Left forelimb (tissue), 1 donor: ENCODE data around the gene DLX6.

ENCODE experiments used
- DNase-seq: peaks from one replicate; pipeline ENCODE4 v3.0.0-alpha.2; 2018; ENCODE audit warnings: low spot score

DLX6 gene

DNA sequence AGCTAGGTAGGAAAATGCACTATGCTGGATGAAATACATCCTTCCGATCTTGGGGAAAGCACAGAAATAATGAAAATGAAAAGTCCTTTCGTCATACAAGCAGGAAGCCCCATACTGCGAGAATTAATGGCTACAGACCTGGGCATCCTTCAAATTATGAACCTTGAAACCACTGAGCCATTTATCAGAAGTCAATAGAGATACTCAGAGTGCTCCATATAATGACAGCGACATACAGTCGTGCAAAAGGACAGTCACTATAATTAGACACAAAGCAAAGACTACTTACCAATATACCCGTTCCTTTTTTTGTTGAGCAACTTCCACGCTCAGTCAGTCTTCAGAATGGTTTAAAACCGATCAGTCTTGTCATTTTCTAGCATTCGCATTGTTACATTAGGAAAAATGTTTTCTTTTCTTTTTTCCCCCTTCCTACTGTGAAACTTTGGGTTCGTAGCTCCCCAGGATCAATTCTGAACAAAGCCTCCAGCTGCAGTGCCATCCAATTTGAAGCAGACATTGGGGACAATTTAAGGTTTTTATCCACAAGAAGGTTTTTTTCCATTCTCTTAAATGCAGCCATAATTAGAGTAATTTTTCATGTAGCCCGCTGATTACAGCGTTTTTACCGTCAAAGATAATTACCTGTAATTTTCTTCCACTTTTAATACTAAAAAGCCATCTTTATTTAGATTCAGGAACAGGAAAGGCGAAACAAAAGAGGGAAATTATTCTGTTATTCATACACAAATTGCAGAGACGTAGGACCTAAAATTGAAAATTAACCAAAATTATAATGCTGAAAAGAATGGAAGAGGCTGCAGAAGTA lies 6.4 kb downstream of the DLX6 start:
- DNase-seq, result no peak

DNA sequence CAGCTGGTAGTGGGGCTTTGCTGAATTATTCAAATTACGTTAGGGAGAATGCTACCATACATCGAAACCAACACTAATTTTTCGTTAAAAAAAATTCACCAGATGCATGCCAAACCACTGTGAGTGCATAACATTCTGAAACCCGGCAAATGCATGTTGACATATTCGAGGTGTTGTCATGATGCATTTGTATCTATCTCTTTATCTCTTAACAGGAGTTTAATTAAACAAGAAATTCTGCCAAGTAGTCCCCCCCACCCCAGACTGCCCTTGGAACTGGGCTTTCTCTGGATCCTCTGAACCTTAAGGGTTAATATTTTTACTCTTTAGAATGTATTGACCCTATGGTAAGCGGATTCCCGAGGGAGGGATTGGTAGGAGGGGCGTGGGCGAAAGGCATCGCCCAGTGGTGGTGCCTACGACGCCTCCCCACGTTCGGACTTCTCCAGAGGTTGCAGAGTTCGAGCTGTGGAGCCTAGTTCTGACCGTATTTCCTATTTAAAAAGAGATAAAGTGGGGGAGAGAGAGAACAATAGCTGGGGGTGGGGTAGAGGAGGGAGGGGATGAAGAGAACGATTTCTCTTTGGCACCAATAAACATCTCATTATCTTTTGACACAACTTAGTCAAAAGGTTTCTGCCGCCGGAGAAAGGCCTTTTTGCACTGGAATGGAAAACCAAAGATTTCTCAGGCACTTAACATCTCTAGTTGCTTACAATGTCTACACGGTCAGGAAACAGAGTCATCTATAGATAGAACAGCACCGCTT lies 7.2 kb downstream of the DLX6 start:
- DNase-seq, result no peak

DNA sequence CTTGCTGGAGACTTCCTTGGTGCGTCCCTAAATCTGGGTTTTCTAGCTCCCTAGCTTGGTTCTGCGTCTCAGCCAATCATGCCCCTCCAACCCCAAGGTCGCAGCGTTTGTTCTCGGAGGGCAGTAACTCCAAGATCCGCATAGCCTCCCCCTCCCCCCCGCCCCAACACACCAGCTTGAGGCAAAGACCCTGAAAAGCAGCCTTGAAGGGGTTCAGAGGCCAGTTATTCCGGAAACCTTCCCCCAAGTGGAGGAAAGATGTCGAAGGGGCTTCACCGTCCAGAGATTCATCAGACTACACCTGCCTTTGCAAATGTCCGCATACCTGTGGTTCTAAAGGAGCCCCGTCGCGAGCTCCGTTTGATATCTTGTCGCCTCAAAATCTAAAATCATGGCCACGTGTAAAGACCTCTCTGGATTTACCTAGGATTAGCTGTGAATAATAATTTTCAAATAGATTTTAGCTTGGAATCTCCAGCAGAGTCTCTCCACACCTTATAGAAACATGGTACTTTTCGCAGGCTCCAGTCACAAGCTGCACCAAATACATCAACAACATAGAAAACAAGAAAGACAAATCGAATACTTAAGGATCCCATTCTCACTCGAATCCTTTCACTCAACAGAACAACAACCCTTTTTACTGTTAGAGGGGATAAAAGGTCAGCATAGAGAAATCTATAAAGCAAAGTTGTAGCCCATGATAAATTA lies 7.9 kb downstream of the DLX6 start:
- DNase-seq, result no peak

DNA sequence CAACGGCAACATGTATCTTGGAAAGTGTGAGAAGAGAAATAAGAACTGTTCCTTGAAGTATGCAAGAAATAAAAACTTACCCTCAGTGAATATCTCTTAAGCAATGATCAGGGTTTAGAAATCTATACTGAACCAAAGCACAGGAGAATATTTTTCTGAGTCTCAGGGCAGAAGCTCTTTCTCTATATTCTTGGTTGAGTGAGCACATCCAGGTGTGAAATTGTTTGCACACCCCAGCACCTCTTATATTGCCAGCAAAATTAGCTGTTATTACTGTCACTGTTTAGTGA lies 8.4 kb downstream of the DLX6 start:
- no peak for DNase-seq

DNA sequence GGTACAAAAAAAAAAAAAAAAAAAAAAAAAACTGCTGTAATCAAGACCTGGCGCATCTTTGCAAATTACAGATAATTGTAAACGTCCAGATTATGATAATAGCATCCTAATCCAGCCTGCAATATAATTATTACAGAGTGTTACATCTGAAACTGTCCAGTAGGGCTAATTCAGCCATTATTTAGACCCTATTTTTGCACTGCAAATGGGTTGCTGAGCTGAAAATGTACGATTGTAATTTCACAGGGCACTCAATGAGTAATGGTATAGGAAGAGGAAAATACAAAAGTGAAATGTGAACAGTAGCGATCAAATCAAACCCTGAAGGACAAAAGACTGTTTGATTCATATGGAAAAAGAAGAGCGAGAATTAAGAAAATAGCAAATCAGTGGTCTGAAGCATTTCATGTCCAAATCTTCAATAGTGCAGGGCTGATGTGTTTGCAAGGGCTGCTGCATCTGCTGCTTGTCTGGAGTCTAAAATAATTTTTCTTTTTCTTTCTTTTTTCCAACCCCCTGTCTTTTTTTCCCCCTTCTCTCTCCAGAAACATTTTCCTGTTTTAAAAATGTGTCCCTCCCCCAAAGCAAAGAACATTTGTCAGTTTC lies 8.9 kb downstream of the DLX6 start:
- DNase-seq, result no peak

DNA sequence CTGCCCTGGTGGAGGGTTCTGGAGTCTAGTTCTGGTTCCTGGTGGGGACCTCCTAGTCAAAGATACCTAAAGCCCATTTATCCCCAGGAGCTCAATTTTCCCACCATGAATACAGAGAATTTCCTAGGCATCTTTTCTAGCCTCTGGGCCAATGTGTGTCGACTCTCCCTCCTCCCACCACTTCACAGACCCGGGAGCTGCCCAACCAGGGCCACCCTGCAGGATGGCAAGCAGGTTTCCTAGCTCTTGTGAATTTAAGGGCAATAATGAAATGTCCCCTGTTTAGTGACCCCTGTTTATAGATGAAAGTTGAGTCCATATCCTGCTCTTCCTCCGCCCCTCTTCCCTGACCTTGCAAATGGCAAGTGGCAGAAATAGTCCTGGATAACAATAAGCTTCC lies 9.9 kb downstream of the DLX6 start:
- no peak for DNase-seq

DNA sequence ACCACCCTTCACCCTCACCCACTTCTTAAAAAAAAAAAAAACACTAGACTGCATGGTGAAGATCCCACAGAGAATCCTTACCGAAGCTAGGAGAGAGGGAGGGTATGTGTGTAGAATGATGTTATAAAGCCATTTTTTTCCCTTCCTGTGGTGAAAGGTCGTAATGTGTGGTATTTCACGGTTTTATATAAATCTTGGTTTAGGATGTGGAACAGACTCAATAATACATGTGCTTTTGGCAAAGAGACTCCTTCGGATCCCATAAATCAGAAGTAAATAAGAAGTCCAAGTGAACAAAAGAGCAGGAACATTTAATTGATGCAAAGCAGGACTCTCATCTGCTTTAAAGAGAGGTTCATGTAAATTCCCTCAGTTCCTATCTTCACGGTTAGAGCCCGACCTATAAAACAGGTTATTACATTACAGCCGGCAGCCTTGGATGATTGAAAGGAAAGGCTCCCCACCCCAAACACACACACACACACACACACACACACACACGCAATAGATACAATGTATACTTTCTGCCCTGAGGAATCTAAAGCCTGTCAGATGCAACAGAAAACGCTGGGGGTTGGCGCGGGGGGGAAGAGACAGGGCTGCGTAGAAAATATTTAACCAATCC lies 10.5 kb downstream of the DLX6 start:
- no peak for DNase-seq

DNA sequence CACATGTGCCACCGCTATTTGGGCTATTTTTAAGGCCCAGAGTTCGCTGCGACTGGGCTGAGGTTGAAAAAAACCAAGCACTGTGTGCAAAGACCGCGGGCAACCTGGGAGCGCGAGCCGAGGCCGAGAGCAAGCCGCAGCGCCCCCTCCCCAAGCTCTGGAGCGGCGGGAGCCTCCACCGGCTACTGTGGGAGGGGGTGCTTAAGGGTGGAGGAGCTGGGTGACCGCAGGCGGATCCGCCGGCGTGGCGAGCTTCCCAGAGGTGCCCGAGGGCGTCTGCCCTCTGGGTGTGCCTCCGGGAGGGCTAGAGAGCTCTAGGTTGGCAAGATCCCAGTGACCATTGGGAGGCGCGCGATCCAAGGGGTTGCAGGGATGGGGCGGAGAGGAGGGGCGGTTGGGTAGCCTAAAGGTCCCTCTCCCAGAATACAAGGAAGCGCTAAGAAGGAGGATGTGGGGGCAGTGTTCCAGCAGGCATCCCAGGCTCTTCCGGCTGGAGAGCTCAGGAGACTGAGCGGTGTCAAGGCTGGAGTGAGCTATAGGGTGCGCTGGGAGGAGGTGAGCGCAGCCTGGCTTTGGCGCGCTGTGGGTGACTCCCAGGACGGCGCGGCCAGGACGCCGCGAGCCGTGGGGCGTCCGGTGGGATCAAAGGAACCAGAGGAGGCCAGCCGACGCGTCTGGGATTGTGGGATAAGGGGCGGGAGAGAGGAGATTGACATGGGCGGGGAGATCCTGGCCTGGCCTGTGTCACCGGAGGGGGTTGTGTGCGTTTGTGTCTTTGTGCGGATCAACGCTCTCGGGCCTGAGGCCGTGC lies 11.2 kb downstream of the DLX6 start:
- DNase-seq, result no peak

DNA sequence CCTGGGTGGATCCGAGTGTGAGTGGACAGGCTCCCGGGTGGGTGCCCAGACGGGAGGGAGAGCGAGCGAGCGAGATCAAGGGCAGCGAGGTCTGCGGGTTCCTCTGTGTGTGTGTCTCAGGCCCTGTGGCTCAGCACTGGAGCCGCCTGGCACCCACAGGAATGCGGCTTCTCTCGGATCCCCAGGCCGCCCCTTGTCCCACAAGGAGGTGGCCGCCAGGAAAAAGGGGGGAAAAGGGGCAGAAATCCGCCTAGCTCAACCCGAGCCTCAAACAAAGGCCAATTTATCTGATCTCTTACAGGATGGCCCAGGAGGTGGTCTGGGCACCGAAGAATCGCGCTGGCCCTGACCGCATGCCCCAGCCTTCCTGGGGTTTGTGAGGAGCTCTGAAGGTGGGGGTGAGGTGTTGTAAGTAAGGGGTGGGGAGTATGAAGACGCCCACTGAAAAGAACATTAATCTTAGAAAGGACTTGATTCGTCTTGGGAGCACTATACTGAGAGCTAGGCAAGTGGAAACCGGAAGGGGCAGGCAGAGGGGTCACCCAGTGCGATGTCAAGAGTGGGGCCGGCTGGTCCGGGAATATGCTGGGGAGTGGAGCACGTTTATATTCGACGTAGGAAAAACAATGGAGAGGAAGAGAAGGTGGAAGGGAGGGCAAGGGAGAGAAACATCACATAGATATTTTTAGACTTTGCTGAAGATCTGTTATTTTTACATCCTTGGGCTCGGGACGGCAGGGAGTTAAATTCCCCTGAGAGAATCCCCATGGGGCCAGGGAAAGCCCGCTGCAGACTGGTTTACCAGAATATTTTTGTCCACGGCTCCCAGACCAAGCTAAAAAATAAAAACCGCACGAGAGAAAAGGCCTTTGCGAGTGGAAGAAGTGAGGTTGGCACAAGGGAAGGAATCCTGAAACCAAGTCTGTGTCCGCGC lies 12.1 kb downstream of the DLX6 start:
- DNase-seq, result no peak

DNA sequence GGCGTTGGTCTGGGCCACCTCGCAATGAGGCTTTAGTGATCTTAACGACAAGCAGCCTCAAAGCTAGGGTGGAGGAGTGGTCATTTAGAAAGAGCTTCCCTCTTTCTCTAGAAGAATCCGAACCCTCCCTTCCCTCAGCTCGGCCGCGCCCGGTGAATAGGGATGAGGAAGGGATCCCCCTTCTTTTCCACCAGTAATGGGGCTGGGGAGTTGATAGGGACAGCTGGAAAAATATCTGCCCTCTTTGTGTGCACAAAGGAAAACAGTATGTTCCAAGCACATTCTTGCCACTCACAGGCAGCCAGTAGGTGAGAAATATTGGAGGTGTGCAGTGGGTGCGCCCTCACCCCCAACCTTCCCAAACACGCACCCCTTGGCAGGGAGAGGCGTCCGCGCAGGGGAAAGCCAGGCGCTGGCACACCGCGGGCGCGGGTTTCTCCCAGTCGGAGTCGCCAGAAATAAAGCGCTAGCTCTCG lies 12.8 kb downstream of the DLX6 start:
- DNase-seq, result no peak

DNA sequence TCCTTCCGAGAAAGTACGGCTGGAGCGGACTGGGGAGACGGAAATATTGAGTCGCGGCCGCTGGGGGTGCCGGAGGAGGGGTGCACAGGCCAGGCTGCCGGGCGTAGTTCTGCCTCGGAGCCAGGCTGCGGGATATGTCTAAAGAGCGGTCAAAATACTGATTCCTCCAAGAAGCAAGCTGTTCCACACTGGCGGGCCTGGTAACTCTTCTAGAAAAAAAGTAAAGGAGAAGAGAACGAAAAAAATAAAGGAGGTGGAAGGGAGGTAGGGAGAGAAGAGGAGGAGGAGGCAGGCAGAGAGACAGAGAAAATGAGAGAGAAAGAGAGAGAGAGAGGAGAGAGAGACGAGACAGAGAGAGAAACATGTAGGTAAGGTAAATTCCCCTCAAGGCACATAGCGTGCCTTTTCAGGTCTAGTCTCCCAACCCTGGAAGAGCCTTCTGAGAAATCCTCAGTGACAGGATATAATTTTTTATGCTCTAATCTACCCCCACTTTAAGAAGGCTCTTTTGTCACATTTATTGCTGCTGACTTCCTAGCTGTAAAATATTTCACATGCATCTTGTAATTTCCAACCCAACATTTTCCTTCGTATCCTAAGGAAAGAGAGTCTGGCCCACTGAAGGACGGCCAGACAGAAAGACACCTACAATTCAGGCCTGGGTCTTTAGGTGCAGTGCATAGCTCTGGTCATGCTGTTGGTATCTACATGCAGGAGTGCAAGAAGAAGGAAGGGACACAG lies 13.6 kb downstream of the DLX6 start:
- DNase-seq, result no peak

DNA sequence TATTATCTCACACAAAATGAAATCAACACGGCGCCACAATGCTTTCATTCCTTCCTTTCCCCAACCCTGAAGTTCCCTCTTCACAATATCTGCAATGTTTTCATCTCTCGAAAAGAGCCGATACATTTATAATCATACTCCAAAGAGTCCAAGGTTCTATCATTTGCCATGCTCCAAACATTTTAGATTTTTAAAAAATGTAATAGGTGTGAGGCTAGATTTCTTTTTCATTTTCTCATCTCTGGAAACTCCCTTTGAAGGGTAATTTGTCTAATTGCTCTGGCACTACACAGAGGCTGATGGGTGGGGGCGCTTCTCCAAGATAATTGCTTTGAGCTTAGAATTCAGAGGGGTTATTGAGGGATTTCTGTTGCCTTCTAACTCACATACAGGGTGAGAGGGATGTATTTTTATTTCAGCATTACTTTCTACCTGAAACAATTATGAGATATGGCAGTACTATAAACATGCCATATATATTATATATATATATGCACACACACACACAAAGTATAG lies 14.4 kb downstream of the DLX6 start:
- no peak for DNase-seq

DNA sequence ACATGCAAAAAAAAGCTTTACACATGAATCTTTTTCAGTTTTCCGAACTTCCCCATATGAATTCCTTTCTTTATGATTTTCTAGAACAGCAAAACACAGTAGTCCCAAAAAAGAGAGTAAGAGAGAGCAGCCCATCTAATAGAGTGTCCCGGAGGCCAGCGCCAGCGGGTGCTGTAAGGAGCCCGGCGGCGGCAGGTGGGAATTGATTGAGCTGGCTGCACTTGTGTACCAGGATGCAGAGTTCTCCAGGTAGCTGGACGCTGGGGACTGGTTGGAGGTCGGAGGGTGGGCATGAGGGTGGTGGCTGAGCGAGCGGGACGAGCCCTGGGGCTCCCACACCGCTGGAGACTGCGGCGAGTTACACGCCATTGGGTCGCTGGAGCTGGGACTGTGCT lies 15.2 kb downstream of the DLX6 start:
- no peak for DNase-seq

DNA sequence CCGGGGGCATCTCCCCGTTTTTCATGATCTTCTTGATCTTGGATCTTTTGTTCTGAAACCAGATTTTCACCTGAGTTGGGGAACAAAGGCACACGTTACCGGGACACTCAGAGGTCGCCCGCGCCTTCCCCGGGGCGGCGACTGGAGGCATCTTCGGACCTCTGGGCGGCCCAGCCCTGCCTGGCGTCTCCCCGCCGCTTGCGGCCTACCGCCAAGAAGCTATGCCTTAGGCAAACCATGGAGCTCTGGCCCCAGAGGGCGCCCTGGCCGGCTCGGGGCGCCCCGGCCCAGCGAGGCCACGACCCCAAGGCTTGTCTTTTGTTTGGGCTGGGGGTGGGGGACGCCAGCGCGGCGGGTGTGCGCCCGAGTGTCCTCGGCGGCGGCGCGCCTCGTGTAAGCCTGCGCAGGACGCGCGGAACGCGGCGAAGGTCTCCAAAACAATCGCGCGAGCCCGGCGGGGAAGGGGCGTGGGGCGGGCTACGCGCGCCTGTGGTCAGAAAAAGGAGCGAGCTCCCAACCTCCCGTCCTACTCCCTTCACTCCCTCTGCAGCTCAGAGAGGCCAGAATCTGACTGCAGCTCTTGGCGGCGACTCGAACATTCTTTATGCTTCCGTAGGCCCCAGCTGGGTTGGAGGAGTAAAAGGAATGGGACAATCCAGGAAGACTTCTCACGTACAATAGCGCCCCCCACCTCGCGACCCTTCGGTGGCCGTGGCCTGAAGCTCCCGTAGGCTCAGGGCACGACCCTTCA lies 15.8 kb downstream of the DLX6 start:
- no peak for DNase-seq

DNA sequence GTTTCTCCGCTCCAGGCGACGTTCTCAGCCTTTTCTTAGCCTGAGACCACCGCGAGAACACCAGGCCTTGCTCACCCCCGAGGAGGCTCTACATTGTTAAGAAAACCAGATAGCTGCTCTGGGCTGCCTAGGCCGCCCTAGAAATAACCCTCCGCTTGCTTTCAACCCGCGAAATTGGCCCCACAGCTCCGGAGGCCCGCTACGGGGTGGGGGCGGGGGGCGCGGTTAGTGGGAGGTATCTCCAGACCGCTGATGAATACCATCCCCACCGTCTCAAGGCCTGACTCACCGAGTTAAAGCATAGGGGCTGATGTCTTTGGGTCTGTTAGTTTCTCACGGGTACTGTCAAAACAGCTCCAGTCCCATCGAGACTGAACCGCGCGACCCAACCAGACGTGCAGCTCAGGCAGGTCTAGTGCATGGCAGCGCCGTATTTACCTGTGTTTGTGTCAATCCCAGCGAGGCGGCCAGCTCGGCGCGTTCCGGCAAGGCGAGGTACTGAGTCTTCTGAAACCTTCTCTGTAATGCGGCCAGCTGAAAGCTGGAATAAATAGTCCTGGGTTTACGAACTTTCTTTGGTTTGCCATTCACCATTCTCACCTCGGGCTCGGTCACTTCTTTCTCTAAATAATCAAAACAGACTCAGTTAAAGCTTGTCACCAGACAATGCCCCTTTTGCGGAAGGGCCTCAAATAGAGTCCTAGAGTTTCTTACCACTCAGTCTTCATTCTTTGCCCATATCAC lies 16.6 kb downstream of the DLX6 start:
- no peak for DNase-seq

DNA sequence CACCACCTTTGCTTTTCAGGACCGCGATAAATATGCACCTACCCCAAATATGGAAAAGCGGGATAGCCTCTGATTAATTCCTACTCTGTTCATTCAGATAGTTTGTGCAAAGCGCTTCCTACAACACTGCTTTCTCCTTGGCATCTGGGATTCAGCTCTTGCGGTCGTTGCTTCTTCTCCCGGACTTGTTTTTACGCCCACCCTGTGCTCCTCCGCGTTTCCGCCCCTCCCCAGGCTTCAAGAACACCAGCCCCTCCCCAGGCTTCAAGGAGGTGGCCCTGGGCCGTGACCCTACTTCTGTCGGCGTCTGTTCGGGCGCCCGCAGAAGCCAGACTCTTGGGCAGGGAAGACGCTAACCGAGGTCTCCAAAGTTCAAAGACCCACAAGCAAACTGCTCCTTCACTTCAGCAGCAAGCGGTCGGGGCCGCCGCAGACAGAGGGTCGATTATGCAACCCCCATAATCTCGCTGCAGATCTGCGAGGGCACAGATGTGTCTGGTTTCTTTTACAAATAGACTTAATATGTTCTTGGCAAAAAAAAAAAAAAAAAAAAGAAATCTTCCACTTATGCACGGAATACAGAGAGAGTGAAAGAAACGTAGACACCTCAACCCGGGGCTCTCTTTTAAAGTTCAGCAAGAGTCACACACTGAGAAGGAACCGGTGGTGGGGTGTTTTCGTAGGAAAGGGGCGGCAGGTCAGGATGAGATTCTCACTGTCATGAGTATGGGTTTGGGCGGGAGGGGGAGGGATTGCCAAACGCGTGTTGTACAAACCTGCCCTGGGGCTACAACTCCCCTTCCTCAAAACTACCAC lies 17.3 kb downstream of the DLX6 start:
- no peak for DNase-seq
